ENCODE results near the gene NAA20. TPM values are rescaled to one million over a fixed set of nuclear protein-coding genes. Genes with fewer than 3 reads are reported as not detected.

NAA20 gene
- total RNA-seq, 1 donor from 2014 or later, result 38.1 TPM

- Mint-ChIP-seq H3K9me3 (ENCODE audit: low read depth) (no peaks in the 10 kb centered on the region), H3K27me3 (no peaks in the 10 kb centered on the region), H3K36me3 (ENCODE audit: insufficient read depth) (peaks cover 3% of the 10 kb centered on the region), H3K27ac (no peak overlapping the region), H3K4me3 (ENCODE audit: low read depth) (no peak overlapping the region), H3K4me1 (ENCODE audit: low read depth) (peaks cover 11% of the 10 kb centered on the region)
- no peak for DNase-seq (ENCODE audit: low spot score, unreplicated experiment)
- TF ChIP-seq, protein P1, sequence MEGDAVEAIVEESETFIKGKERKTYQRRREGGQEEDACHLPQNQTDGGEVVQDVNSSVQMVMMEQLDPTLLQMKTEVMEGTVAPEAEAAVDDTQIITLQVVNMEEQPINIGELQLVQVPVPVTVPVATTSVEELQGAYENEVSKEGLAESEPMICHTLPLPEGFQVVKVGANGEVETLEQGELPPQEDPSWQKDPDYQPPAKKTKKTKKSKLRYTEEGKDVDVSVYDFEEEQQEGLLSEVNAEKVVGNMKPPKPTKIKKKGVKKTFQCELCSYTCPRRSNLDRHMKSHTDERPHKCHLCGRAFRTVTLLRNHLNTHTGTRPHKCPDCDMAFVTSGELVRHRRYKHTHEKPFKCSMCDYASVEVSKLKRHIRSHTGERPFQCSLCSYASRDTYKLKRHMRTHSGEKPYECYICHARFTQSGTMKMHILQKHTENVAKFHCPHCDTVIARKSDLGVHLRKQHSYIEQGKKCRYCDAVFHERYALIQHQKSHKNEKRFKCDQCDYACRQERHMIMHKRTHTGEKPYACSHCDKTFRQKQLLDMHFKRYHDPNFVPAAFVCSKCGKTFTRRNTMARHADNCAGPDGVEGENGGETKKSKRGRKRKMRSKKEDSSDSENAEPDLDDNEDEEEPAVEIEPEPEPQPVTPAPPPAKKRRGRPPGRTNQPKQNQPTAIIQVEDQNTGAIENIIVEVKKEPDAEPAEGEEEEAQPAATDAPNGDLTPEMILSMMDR (IDR thresholded peaks at IDR 0.05; ENCODE audit: unreplicated experiment), result no peak
Measured at GRCh38 chr20:19991854-19992253, 25.3 kb upstream of the NAA20 start.

- no peak for DNase-seq (ENCODE audit: low spot score, unreplicated experiment)
- H3K27me3 Mint-ChIP-seq, result no peaks in the 10 kb centered on the region
- TF ChIP-seq, protein P1 (IDR thresholded peaks at IDR 0.05; ENCODE audit: unreplicated experiment), result no peak
- no peaks in the 10 kb centered on the region for H3K9me3 Mint-ChIP-seq (ENCODE audit: low read depth)
- peaks cover 11% of the 10 kb centered on the region for H3K4me1 Mint-ChIP-seq (ENCODE audit: low read depth)
- H3K27ac Mint-ChIP-seq, result peak overlapping the region; percentile 77
- H3K36me3 Mint-ChIP-seq (ENCODE audit: insufficient read depth), result peaks cover 3% of the 10 kb centered on the region
- H3K4me3 Mint-ChIP-seq (ENCODE audit: low read depth), result no peak overlapping the region
Measured at GRCh38 chr20:19992996-19993908, 23.9 kb upstream of the NAA20 start.

GRCh38 chr20:19993958-19994669 lies 23.0 kb upstream of the NAA20 start:
- Mint-ChIP-seq H3K27ac (no peak overlapping the region), H3K4me1 (ENCODE audit: low read depth) (peaks cover 15% of the 10 kb centered on the region), H3K27me3 (no peaks in the 10 kb centered on the region), H3K36me3 (ENCODE audit: insufficient read depth) (peaks cover 3% of the 10 kb centered on the region), H3K4me3 (ENCODE audit: low read depth) (no peak overlapping the region), H3K9me3 (ENCODE audit: low read depth) (no peaks in the 10 kb centered on the region)
- TF ChIP-seq, protein P1 (IDR thresholded peaks at IDR 0.05; ENCODE audit: unreplicated experiment), result no peak
- no peak for DNase-seq (ENCODE audit: low spot score, unreplicated experiment)

- no peak overlapping the region for H3K27ac Mint-ChIP-seq
- no peaks in the 10 kb centered on the region for H3K9me3 Mint-ChIP-seq (ENCODE audit: low read depth)
- peaks cover 20% of the 10 kb centered on the region for H3K4me1 Mint-ChIP-seq (ENCODE audit: low read depth)
- no peaks in the 10 kb centered on the region for H3K27me3 Mint-ChIP-seq
- no peak for DNase-seq (ENCODE audit: low spot score, unreplicated experiment)
- no peak overlapping the region for H3K4me3 Mint-ChIP-seq (ENCODE audit: low read depth)
- TF ChIP-seq, protein P1 (IDR thresholded peaks at IDR 0.05; ENCODE audit: unreplicated experiment), result peak; percentile 89
- peaks cover 3% of the 10 kb centered on the region for H3K36me3 Mint-ChIP-seq (ENCODE audit: insufficient read depth)
Measured at GRCh38 chr20:19995220-19995863, 21.8 kb upstream of the NAA20 start.

GRCh38 chr20:19996222-19996621 lies 20.9 kb upstream of the NAA20 start:
- H3K4me1 Mint-ChIP-seq (ENCODE audit: low read depth), result peaks cover 20% of the 10 kb centered on the region
- no peak overlapping the region for H3K27ac Mint-ChIP-seq
- peaks cover 7% of the 10 kb centered on the region for H3K36me3 Mint-ChIP-seq (ENCODE audit: insufficient read depth)
- no peaks in the 10 kb centered on the region for H3K9me3 Mint-ChIP-seq (ENCODE audit: low read depth)
- DNase-seq (ENCODE audit: low spot score, unreplicated experiment), result no peak
- no peaks in the 10 kb centered on the region for H3K27me3 Mint-ChIP-seq
- no peak overlapping the region for H3K4me3 Mint-ChIP-seq (ENCODE audit: low read depth)
- TF ChIP-seq, protein P1 (IDR thresholded peaks at IDR 0.05; ENCODE audit: unreplicated experiment), result no peak
